SK-N-MC (cell line): ENCODE measurements around the gene B3GNT2.

Experiments used
- EZH2 ChIP-seq: fragments of 200-600 bp; sonication (generic); IDR thresholded peaks from one replicate; pipeline ENCODE4 v1.6.1; 2017; ENCODE audit warnings: antibody characterized with exemption
- POLR2AphosphoS5 ChIP-seq: IDR thresholded peaks from 2 replicates; pipeline ENCODE4 v1.6.1; 2012; ENCODE audit warnings: mild to moderate bottlenecking, low read depth, low read length, borderline replicate concordance

GRCh38 chr2:62184512-62185230, 11.2 kb upstream of the B3GNT2 start:
- TF ChIP-seq EZH2 (no peak), POLR2AphosphoS5 (no peak)
